Measurements from ENCODE around the gene GALNTL6. TPM values are rescaled to one million over a fixed set of nuclear protein-coding genes. Genes with fewer than 3 reads are reported as not detected.

GALNTL6 gene
- total and polyA plus RNA-seq, 9 of the 15 experiments (the other 6 are each of a cell fraction or from before 2014, with no cell fraction given), result 0.18 to 0.50 (median 0.29) TPM

- TF ChIP-seq CHD7 (IDR thresholded peaks at IDR 0.05; ENCODE audit: low read depth, low read length), result no peak
- TF ChIP-seq AFF4 (CRISPR knock-in tag; IDR thresholded peaks at IDR 0.05), result no peak
Measured at GRCh38 chr4:172515266-172515879, 702.2 kb downstream of the GALNTL6 start (continued).

Measured in K562 (cell line).